GM12864 (cell line): ENCODE data around the gene KIAA1217.

Experiments
- DNase-seq: peaks from one replicate; pipeline ENCODE4 v3.0.0-alpha.2; 2011; ENCODE audit warnings: low read depth
- H3K4me3 ChIP-seq: 2 replicates; pipeline ENCODE4 v1.5.1; 2011; ENCODE audit warnings: mild to moderate bottlenecking, low read depth, low read length, control low read depth
- TF ChIP-seq, protein P1 (sequence below): IDR thresholded peaks from 2 replicates; pipeline ENCODE4 v1.5.1; 2011; ENCODE audit warnings: low read depth, mild to moderate bottlenecking, moderate library complexity, low read length, control low read depth, inconsistent platforms; ENCODE audit errors: missing control alignments

KIAA1217 gene

DNA sequence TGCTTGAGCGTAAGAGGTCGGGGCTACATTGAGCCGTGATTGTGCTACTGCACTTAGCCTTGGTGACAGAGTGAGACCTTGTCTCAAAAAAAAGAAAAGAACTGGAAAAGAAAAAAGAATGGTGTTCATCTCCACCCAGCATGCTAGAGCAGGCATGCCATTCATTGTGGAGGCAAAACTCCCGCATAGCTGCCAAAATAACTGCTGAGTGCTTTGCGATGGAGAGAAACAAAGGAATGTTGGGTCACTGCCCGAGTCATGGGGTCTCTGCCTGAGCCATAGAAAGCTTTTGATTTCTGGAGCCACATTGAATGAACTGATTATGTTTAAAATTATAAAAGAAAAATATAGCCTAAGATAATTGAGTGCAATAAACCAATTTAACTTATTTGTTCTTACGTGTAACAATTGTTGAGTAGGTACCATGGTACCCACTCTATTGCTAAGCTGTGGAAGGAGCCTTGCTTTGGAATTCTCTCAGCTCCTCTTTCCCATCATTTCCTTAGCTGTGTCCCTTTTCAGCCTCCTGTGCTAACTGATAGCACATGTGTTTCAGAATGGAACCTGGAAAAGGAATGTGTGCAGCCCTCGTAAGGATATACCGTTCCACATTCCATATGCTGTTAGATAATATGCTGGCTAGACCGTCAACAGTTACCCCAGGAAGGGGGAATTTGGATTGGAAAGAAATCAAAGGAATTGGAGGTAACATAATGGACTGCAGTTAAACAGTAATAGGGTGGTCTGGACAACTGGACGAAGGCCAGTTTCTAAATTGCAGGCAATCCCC, 99.0 kb downstream of the KIAA1217 start:
- H3K4me3 ChIP-seq = no peak overlapping the region
- TF ChIP-seq, protein P1, sequence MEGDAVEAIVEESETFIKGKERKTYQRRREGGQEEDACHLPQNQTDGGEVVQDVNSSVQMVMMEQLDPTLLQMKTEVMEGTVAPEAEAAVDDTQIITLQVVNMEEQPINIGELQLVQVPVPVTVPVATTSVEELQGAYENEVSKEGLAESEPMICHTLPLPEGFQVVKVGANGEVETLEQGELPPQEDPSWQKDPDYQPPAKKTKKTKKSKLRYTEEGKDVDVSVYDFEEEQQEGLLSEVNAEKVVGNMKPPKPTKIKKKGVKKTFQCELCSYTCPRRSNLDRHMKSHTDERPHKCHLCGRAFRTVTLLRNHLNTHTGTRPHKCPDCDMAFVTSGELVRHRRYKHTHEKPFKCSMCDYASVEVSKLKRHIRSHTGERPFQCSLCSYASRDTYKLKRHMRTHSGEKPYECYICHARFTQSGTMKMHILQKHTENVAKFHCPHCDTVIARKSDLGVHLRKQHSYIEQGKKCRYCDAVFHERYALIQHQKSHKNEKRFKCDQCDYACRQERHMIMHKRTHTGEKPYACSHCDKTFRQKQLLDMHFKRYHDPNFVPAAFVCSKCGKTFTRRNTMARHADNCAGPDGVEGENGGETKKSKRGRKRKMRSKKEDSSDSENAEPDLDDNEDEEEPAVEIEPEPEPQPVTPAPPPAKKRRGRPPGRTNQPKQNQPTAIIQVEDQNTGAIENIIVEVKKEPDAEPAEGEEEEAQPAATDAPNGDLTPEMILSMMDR = no peak
- DNase-seq = no peak

DNA sequence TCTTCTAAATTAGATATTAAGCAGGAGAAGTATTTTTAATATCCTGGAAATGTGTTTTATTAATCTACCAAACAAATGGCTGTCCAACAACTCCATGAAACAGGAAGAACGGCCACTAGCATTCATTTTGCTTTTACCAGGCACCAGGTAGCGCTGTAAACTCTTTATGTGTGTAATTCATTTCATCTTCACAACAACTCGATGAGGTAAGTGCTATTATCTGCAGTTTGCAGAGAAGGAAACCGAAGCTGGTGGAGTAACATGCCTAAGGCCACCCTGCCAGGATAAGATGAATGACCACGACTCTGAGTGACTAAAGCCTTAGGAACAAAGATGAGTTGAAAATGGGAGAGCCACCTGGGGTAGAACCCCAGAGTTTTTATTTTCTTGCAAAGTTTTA, 101.2 kb downstream of the KIAA1217 start:
- TF ChIP-seq, protein P1 = no peak
- no peak overlapping the region for H3K4me3 ChIP-seq
- no peak for DNase-seq

DNA sequence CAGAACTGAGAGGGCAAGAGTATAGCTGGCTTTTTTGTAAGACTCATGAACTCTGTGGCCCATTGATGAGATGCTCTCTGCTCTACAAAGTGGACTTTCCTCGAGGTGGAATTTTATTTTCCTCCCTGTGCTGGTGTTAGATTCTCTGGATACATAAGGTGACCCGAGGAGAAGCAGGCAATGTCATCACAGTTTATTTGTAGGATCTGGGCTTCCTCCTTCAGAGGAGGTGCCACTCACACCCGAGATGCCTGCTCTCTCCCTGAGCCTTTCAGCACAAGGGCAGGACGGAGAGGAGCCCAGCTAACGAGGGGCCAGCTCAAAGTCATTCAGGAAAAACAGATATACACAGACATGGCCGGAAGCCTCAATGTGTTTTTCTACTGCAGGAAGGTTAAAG, 103.0 kb downstream of the KIAA1217 start:
- H3K4me3 ChIP-seq = no peak overlapping the region
- TF ChIP-seq, protein P1 = no peak
- DNase-seq = no peak

DNA sequence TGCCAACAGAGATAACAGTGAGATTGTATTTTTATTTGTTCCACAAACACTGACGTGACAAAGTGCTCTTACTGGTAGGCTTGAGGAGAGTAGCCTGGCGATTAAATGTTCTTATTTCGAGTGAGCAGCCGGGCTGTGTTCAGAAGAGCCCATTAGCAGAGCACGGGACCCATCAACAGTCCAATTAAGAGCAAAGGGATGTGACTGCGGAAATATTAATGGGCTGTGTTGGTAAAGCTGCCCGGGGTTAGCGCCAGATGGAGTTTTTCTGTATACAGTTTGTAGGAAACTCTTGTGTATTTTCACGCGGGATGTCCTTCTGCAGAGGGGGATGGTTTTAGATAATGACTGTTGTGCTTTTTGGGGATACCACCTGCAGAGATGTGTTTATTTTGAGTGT, 104.3 kb downstream of the KIAA1217 start:
- H3K4me3 ChIP-seq = no peak overlapping the region
- TF ChIP-seq, protein P1 = no peak
- no peak for DNase-seq

DNA sequence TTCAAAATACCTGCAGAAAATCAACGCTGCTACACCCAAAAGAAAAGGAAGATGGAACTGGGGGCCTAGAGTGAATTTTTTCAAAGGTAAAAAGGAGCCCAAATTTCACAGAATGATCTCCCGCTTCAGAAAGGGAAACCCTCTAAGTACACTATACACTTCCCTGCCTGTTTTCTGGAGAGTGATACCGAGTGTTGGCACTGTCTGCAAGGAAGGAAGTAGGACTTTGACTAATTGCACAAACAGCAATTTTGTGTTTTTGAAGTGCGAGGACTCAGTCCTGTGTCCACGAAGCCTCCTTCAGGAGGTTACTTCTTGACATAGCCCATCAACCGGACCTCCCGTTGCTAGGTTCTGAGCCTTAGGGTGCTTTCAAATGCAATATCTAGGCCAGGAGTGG, 106.3 kb downstream of the KIAA1217 start:
- TF ChIP-seq, protein P1 = no peak
- DNase-seq = no peak
- H3K4me3 ChIP-seq = no peak overlapping the region

DNA sequence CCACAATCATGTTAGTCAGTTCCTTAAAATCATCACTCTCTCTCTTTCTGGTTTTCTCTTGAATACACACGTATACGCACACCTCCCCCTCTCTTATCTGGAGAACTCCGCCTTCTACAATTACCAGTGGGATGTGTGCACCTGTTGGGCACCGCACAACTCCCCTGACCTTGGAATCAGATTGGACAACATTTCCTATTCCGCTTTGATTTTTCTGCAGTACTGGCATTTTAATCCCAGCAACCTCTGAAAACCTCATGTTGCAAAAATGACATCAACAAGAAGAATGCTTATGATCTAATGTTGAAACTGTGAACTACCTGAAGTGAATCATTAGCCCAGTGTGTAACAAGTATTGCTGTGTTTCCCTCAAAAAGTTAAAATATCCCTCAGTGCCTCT, 109.6 kb downstream of the KIAA1217 start:
- no peak overlapping the region for H3K4me3 ChIP-seq
- DNase-seq = no peak
- TF ChIP-seq, protein P1 = no peak

DNA sequence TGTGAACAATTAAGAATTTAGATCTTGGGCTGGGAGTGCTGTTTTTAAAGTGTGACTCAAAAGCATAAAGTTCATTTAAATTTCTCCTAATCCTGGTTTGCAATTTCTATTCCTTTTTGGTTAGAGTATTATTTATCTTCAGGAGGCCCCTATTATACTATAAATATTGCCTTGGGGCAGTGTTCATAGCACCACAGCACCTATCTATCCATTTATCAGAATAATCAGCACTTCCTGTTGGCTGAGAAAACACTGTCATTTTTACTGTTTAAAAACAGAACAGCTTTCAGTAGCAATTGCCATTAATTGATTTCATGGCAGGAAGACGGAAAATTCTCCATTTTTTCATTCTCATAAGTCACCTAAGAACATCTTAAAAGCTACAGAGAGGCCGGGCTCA, 111.4 kb downstream of the KIAA1217 start:
- no peak for DNase-seq
- no peak overlapping the region for H3K4me3 ChIP-seq
- TF ChIP-seq, protein P1 = no peak
